Measurements from ENCODE around the gene RBPJL.

DNA sequence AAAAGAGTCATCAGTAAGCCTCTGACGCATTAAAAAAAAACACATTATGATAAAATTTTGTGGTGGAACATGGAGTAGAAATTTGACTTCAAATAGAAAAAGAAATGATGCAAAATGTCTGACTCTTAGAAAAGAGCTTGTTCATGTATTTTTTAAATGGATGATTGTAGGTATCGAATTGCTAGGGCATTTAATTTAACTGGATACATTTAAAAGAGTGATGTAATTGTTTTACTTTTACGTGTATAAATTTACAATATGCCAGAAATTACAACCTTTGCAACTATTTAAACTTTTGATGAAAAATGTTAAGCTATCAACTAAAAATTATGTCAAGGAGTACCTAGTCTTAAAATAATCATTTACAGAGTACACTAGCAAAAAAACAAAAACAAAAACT lies 46.1 kb downstream of the RBPJL start:
- TF ChIP-seq, protein P1, sequence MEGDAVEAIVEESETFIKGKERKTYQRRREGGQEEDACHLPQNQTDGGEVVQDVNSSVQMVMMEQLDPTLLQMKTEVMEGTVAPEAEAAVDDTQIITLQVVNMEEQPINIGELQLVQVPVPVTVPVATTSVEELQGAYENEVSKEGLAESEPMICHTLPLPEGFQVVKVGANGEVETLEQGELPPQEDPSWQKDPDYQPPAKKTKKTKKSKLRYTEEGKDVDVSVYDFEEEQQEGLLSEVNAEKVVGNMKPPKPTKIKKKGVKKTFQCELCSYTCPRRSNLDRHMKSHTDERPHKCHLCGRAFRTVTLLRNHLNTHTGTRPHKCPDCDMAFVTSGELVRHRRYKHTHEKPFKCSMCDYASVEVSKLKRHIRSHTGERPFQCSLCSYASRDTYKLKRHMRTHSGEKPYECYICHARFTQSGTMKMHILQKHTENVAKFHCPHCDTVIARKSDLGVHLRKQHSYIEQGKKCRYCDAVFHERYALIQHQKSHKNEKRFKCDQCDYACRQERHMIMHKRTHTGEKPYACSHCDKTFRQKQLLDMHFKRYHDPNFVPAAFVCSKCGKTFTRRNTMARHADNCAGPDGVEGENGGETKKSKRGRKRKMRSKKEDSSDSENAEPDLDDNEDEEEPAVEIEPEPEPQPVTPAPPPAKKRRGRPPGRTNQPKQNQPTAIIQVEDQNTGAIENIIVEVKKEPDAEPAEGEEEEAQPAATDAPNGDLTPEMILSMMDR (IDR thresholded peaks at IDR 0.05): no peak
- no peak for TF ChIP-seq POLR2A (IDR thresholded peaks at IDR 0.05)

Measured in uterus (tissue), 2 donors.